ENCODE data around the gene ZCCHC7. TPM values are rescaled to one million over a fixed set of nuclear protein-coding genes. Genes with fewer than 3 reads are reported as not detected.
A peak's percentile ranks its signal among the peaks of the same experiment; 100 is the strongest.

The ZCCHC7 gene
- total RNA-seq, 3 donors from 2014 or later (not counting 1 experiment from before 2014, with no cell fraction given) = 42.4 to 43.2 (median 42.8) TPM

- peaks cover 8% of the 10 kb centered on the region for H3K36me3 ChIP-seq (ENCODE audit: control insufficient read depth, insufficient read depth, low read length)
- no peak overlapping the region for H3K27ac ChIP-seq (ENCODE audit: low read length)
- intact Hi-C loops (cut with micrococcal nuclease) = no loop called here
- Mint-ChIP-seq H3K4me1 (peaks cover 22 to 25% of the 10 kb centered on the region in 2 donors), H3K36me3 (peaks cover 6% of the 10 kb centered on the region), H3K9me3 (no peaks in the 10 kb centered on the region), H3K4me3 (no peak overlapping the region), H3K27me3 (ENCODE audit: low read depth in 2 of 2) (no peaks in the 10 kb centered on the region), H3K27ac (peak overlapping the region in 1 of 2 donors; percentile 38)
- H3K4me1 ChIP-seq (ENCODE audit: control insufficient read depth, insufficient read depth, low read length) = peaks cover 3% of the 10 kb centered on the region
- ATAC-seq (no peak), DNase-seq (no peak)
- H3K4me3 ChIP-seq (ENCODE audit: low read length) = no peak overlapping the region
- TF ChIP-seq CTCF (IDR thresholded peaks at IDR 0.05) = no peak
- 75% methylated on average over 1 of the region's 2 CpGs for WGBS (ENCODE audit: insufficient coverage)
- no peaks in the 10 kb centered on the region for H3K9me3 ChIP-seq (ENCODE audit: control insufficient read depth, insufficient read depth, low read length)
- H3K27me3 ChIP-seq (ENCODE audit: control insufficient read depth, insufficient read depth, low read length) = no peaks in the 10 kb centered on the region
Observed at GRCh38 chr9:37152365-37152764, 32.0 kb downstream of the ZCCHC7 start.

GRCh38 chr9:37155601-37156000 lies 35.2 kb downstream of the ZCCHC7 start:
- Mint-ChIP-seq H3K4me1 (peaks cover 13 to 16% of the 10 kb centered on the region in 2 donors), H3K36me3 (peaks cover 6% of the 10 kb centered on the region), H3K4me3 (no peak overlapping the region), H3K9me3 (no peaks in the 10 kb centered on the region), H3K27me3 (ENCODE audit: low read depth in 2 of 2) (no peaks in the 10 kb centered on the region), H3K27ac (no peak overlapping the region)
- H3K27ac ChIP-seq (ENCODE audit: low read length) = no peak overlapping the region
- H3K4me3 ChIP-seq (ENCODE audit: low read length) = no peak overlapping the region
- DNase-seq (no peak), ATAC-seq (no peak)
- H3K36me3 ChIP-seq (ENCODE audit: control insufficient read depth, insufficient read depth, low read length) = peaks cover 4% of the 10 kb centered on the region
- no CpG with 5 or more reads among the region's 2 CpGs for WGBS (ENCODE audit: insufficient coverage)
- no peaks in the 10 kb centered on the region for H3K27me3 ChIP-seq (ENCODE audit: control insufficient read depth, insufficient read depth, low read length)
- H3K9me3 ChIP-seq (ENCODE audit: control insufficient read depth, insufficient read depth, low read length) = no peaks in the 10 kb centered on the region
- H3K4me1 ChIP-seq (ENCODE audit: control insufficient read depth, insufficient read depth, low read length) = peaks cover 3% of the 10 kb centered on the region
- intact Hi-C loops (cut with micrococcal nuclease) = no loop called here
- no peak for TF ChIP-seq CTCF (IDR thresholded peaks at IDR 0.05)

- Histone ChIP-seq H3K27ac (ENCODE audit: low read length) (no peak overlapping the region), H3K4me1 (ENCODE audit: control insufficient read depth, insufficient read depth, low read length) (peaks cover 3% of the 10 kb centered on the region), H3K27me3 (ENCODE audit: control insufficient read depth, insufficient read depth, low read length) (no peaks in the 10 kb centered on the region), H3K9me3 (ENCODE audit: control insufficient read depth, insufficient read depth, low read length) (no peaks in the 10 kb centered on the region), H3K36me3 (ENCODE audit: control insufficient read depth, insufficient read depth, low read length) (peaks cover 4% of the 10 kb centered on the region), H3K4me3 (ENCODE audit: low read length) (no peak overlapping the region)
- Mint-ChIP-seq H3K27ac (no peak overlapping the region), H3K27me3 (ENCODE audit: low read depth in 2 of 2) (no peaks in the 10 kb centered on the region), H3K36me3 (peaks cover 6% of the 10 kb centered on the region), H3K4me3 (no peak overlapping the region), H3K4me1 (peaks cover 13 to 16% of the 10 kb centered on the region in 2 donors), H3K9me3 (no peaks in the 10 kb centered on the region)
- TF ChIP-seq CTCF (IDR thresholded peaks at IDR 0.05) = no peak
- 98% methylated on average over 5 of the region's 6 CpGs for WGBS (ENCODE audit: insufficient coverage)
- ATAC-seq = no peak
- DNase-seq = no peak
- intact Hi-C loops (cut with micrococcal nuclease) = no loop called here
Observed at GRCh38 chr9:37156205-37156604, 35.8 kb downstream of the ZCCHC7 start.

- Histone ChIP-seq H3K27ac (ENCODE audit: low read length) (no peak overlapping the region), H3K4me1 (ENCODE audit: control insufficient read depth, insufficient read depth, low read length) (peaks cover 3% of the 10 kb centered on the region), H3K27me3 (ENCODE audit: control insufficient read depth, insufficient read depth, low read length) (no peaks in the 10 kb centered on the region), H3K36me3 (ENCODE audit: control insufficient read depth, insufficient read depth, low read length) (peaks cover 7% of the 10 kb centered on the region), H3K9me3 (ENCODE audit: control insufficient read depth, insufficient read depth, low read length) (no peaks in the 10 kb centered on the region), H3K4me3 (ENCODE audit: low read length) (no peak overlapping the region)
- no peak overlapping the region for H3K27ac Mint-ChIP-seq
- intact Hi-C loops (cut with micrococcal nuclease) = no loop called here
- ATAC-seq = no peak
- DNase-seq = no peak
- 94% methylated on average over 2 of the region's 4 CpGs for WGBS (ENCODE audit: insufficient coverage)
- peaks cover 13 to 16% of the 10 kb centered on the region in 2 donors for H3K4me1 Mint-ChIP-seq
- no peaks in the 10 kb centered on the region for H3K9me3 Mint-ChIP-seq
- H3K4me3 Mint-ChIP-seq = no peak overlapping the region
- peaks cover 6% of the 10 kb centered on the region for H3K36me3 Mint-ChIP-seq
- no peak for TF ChIP-seq CTCF (IDR thresholded peaks at IDR 0.05)
- H3K27me3 Mint-ChIP-seq (ENCODE audit: low read depth in 2 of 2) = no peaks in the 10 kb centered on the region
Observed at GRCh38 chr9:37156781-37157356, 36.5 kb downstream of the ZCCHC7 start.
